ENCODE results near the gene COL10A1.

The COL10A1 gene

DNA sequence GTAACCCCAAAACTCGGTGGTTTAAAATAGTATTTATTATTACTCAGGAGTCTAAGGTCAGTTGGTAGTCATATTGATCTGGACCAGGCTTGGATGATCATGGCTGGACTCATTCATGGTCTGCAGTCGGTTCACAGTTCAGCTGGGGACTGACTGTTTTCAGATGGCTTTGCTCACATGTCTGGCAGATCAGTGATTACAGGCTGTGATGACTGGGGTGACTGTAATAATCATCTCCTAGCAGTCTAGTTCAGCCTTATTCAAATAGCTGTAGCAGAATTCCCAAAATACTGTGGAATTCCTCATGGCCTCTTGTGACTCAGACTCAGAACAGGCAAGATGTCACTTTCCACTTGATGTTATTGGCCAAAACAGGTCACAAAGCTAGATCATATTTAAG, 41.6 kb downstream of the COL10A1 start:
- no peak for DNase-seq (ENCODE audit: low read depth in 2 of 2)

DNA sequence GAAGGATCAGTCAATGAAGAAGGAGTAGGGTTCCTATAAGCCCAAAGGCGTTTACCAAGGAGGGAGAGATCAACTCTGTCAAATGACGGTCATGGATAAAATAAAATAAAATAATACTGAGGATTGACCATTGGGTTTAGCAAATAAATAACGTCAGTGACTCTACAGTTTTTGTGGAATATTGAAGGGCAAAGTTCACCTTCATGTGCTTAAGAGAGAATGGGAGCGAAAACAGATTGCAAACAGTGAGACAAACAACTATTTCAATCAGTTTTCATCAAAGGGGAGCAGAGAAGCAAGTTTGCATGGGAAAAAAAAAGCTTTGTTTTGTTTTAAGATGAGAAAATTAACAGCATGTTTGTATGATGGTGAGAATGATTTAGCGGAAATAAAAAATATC, 42.9 kb downstream of the COL10A1 start:
- DNase-seq (ENCODE audit: low read depth in 2 of 2), result no peak

DNA sequence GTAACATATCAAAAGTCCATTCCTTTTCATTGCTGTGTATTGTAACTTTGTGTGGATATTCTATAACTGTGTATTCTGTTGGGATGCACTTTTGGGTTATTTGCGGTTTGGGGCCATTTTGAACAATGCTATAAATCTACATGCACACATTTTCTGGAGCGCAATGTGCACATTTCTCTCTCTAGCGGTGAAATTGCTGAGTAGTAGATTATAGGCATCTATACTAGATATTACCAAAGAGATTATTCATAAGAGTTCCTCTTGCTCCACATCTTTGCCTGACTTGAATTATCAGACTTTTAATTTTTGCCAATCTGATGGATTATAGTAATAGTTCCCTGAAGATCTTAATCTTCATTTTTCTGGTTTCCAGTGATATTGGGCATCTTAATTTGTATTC, 47.0 kb downstream of the COL10A1 start:
- DNase-seq (ENCODE audit: low read depth in 2 of 2), result no peak

DNA sequence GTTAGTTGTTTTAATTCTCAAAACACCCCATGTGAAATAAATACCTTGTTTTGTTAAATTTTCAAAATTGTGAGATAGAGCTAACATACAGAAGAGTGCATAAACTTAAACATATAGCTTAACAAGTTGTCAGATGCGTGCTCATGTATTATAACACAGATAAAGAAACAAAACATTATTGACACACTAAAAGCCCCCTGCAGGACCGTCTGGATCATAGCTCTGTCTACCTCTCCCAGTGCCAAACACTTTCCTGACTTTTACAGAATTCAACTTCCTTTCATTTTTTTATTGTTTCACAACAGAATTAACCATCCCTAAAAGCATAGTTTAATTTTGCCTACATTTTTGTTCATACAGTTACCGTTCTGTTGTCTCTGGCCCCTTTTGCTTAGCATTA, 47.4 kb downstream of the COL10A1 start:
- DNase-seq (ENCODE audit: low read depth in 2 of 2), result no peak

DNA sequence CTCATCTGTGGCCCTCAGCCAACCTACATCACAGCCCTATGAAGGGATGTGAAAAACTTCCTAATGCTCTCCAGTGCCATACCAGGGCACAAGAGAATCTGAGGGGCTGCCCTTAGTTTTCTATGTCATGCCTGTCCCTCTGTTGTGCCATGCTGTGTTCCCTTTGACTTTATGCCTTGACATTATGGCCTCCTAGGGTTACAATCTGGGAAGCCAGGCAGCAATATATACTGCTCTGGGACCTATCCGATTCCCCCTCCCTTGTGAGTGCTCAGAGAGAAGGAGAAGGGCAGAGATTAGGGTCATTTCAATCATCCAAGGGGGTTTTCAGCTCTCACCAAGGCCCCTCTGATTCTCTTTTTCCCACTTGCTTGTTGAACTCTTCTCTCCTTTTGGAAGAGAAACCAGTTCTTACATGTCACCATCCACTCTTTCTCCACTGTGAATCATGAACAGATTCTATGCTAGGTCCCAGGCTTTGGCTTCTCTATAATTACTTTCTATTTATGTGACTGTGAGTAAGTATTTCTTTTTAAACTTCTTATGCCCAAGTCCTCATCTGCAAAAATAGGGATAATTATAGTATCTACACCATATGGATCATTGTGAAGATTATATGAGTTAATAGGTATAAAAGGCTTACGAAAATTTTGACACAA, 51.1 kb downstream of the COL10A1 start:
- no peak for DNase-seq (ENCODE audit: low read depth in 2 of 2)

DNA sequence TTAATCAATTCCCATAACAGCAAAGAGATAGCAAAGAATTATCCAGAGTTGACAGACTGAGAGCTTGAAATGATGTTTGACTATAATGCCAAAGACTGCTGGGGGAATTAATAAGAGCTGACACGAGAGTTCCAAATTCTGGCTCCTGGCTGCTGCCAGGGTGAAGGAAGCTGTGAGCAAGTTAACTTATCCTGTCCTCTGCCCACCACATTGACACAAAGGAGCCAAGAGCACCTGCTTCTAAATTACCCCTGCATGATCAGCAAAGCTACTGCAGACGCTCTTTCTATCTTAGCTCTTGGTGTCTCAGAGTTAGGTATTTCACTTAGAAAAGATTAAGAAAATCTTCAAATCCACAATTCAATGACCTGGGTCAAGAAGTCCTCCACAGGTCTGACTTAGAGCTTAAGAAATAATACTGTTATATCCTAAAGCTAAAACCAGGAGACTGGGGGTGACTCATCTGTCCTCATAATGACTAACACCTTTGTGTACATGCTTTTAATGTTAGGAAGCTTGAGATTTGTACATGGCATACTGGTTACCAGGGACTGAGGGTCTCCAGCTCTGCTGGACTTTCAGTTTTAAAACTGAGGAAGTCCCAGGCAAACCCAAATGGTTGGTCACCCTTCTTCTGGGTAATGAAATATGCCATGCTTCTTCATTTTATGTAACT, 52.0 kb downstream of the COL10A1 start:
- DNase-seq (ENCODE audit: low read depth in 2 of 2), result no peak

DNA sequence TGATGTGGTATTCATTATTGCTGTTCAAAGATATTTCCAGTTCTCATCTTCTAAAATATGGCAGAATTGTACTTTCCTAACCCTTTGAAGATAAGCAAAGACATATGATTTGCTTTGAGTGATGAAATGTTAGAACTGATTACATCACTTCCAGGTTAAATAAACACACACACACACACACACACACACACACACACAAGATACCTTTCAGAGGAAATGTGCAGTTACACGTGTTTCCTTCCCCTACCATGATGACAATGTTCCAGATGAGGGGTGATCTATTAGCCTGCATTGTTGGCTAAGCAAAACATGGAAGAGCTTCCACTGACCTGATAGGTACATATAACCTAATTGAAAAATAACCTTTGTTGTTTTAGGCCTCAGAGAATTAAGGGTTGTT, 53.6 kb downstream of the COL10A1 start:
- DNase-seq (ENCODE audit: low read depth in 2 of 2), result no peak

DNA sequence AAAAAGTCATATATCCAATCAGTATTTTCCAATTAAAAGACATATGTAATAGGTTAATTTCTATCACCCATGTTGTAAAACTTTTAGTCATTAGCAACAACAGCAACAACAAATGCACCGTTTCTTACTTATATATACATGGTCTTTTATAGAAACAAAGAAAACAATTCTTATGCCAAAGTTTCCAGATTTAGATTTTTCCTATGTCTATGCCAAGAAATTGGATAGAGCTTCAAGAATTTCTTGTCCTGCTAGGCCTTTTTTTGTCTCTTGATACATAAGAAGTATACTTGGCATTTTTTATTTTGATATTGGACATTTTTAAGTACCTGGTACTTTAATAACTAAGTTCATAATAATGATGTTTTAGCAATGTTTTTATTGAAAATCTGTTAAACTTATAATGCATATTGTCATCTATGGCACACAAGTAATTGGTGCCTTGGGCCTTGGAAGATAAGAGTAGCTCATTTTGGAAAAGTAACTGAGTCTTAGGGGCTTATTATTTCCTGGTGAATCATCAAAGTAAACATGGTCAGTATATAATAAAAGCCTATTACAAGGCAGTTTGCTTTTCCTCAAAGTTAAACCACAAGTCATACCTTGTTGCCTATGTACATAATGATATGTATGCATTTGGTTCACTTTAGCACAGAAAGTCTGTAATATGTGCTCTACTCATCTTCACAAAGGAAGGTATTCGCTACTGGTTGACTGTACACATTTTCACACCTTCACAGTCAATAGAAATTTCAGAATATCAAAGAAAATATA, 55.1 kb downstream of the COL10A1 start:
- DNase-seq (ENCODE audit: low read depth in 2 of 2), result no peak

DNA sequence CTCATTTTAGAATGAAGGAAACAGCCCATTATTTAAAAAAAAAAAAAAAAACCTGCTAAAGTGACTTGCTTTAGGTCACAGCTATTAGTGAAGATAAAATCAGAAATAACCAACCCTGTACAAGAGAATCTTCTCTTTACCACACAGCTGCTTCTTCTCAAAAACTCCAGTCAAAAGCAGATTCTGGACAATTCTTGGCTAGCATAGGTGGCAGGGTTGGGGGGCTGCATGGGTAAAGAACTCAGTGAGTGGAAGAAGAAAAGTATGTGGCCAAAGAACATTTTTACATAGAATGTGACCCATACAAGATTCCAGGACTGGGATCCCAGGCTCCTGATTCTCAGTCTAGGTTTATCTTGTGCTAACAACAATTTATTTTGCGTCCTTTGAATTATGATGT, 55.8 kb downstream of the COL10A1 start:
- DNase-seq (ENCODE audit: low read depth in 2 of 2), result no peak
